ENCODE results near the gene ABLIM3. TPM values are rescaled to one million over a fixed set of nuclear protein-coding genes. Genes with fewer than 3 reads are reported as not detected.

ABLIM3 gene
- total and polyA plus RNA-seq, 10 of the 15 experiments (the other 5 are each of a cell fraction or from before 2014, with no cell fraction given), result 0.03 TPM; not detected in 9

DNA sequence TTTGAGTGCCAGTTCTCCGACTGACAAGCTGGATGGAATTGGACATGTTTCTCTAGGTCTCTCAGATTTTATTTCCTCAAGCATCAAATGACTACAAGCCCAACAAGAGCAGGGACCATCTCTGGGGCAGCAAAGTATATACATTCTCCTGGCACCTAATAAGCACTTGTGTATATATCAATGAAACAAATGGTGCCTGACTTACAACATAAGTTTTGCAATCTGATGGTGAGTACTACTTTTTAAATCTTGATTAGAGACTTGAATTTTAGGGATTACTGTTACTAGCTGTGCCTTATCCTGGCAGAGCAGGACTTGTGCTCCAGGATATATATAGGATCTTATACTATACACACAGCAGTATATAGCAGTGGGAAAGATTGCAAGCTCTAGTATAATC is 8.8 kb upstream of the ABLIM3 start (continued):
- TF ChIP-seq, protein P1, sequence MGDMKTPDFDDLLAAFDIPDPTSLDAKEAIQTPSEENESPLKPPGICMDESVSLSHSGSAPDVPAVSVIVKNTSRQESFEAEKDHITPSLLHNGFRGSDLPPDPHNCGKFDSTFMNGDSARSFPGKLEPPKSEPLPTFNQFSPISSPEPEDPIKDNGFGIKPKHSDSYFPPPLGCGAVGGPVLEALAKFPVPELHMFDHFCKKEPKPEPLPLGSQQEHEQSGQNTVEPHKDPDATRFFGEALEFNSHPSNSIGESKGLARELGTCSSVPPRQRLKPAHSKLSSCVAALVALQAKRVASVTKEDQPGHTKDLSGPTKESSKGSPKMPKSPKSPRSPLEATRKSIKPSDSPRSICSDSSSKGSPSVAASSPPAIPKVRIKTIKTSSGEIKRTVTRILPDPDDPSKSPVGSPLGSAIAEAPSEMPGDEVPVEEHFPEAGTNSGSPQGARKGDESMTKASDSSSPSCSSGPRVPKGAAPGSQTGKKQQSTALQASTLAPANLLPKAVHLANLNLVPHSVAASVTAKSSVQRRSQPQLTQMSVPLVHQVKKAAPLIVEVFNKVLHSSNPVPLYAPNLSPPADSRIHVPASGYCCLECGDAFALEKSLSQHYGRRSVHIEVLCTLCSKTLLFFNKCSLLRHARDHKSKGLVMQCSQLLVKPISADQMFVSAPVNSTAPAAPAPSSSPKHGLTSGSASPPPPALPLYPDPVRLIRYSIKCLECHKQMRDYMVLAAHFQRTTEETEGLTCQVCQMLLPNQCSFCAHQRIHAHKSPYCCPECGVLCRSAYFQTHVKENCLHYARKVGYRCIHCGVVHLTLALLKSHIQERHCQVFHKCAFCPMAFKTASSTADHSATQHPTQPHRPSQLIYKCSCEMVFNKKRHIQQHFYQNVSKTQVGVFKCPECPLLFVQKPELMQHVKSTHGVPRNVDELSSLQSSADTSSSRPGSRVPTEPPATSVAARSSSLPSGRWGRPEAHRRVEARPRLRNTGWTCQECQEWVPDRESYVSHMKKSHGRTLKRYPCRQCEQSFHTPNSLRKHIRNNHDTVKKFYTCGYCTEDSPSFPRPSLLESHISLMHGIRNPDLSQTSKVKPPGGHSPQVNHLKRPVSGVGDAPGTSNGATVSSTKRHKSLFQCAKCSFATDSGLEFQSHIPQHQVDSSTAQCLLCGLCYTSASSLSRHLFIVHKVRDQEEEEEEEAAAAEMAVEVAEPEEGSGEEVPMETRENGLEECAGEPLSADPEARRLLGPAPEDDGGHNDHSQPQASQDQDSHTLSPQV (IDR thresholded peaks at IDR 0.05), result no peak
- TF ChIP-seq SPI1 (IDR thresholded peaks at IDR 0.05; ENCODE audit: borderline replicate concordance, insufficient read depth, low read depth, low read length) (no peak), NRF1 (conservative IDR thresholded peaks at IDR 0.05; ENCODE audit: low read depth, low read length) (no peak)

DNA sequence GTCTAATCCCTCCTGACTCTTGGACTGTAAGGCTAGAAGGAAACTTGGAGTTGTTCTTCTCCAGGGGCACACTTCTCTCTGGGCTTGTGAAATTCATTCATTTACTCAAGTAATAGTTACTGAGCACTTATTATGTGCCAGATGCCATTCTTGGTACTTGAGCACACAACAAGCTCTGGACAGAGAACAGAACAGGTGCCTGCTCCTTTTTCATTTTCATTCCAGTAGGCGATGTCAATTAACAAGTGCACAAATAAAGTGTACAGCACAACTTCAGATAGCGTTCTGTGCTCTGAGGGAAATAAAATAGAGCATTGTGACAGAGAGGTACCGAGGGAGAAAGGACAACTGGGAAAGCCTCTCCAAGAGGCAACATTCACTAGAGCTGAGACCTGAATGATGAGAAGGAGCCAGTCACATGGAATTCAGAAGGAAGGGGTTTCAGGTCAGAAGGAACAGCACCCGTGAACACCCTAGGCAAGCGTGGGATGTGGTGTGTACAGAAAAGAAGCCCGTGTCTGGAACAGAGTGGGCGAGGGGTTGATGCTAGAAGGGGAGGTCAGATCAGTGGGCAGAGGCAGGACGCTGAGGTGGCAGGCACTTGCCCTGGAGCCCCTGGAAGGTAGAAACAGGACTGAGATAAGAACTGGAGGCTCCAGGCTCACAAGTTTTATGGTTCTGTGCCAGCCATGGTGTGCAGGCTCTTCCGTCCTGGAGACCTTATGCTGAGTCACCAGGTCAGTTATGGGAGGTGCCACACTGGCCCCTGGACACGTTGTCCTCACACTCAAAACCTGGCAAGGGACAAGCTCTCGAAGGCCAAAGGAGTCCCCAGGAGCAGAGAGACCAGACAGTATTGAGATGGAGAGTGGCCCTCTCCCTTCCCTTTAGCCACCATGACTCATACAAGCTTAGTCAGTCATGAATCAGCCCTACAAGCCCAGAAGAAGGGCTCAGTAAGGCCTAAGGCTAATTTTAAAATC is 7.2 kb upstream of the ABLIM3 start:
- ChIA-PET POLR2A (no interaction called here), SMC1A (ENCODE audit: uncharacterized antibody, unreplicated experiment) (no interaction called here), CTCF (no interaction called here), RAD21 (ENCODE audit: unreplicated experiment) (no interaction called here)
- FAIRE-seq (no peak), ATAC-seq (no peak), DNase-seq (ENCODE audit: low read depth, low spot score) (no peak)
- no peak overlapping the region for H3K4me2 ChIP-seq (ENCODE audit: control insufficient read depth, insufficient read depth)
- H3K4me3 ChIP-seq, result no peak overlapping the region
- no peaks in the 10 kb centered on the region; a peak in 1 of 4 replicates for H3K27me3 ChIP-seq (replicated peaks in 1 of 2; ENCODE audit: control insufficient read depth in 2 of 2, insufficient read depth in 2 of 2, low read length in 1 of 2)
- in situ Hi-C loops (cut with MboI), result no loop called here
- TF ChIP-seq HDGF (IDR thresholded peaks at IDR 0.05) (no peak), BMI1 (IDR thresholded peaks at IDR 0.05; ENCODE audit: borderline replicate concordance) (no peak), DPF2 (IDR thresholded peaks at IDR 0.05) (no peak)
- H3K79me2 ChIP-seq (ENCODE audit: control insufficient read depth, insufficient read depth, low read length), result no peaks in the 10 kb centered on the region
- BruUV-seq (replicated peaks), result no TSS peak
- H3K36me3 ChIP-seq (ENCODE audit: control insufficient read depth in 2 of 2, insufficient read depth in 2 of 2, low read length in 1 of 2), result no peaks in the 10 kb centered on the region
- no peak overlapping the region for H2AFZ ChIP-seq (ENCODE audit: control insufficient read depth, low read depth, low read length)
- no peak overlapping the region for H3K27ac ChIP-seq (ENCODE audit: control insufficient read depth, insufficient read depth)
- no peak overlapping the region for H3K9ac ChIP-seq (ENCODE audit: control insufficient read depth, insufficient read depth, low read length)
- no peaks in the 10 kb centered on the region for H3K9me3 ChIP-seq (replicated peaks; ENCODE audit: control insufficient read depth, insufficient read depth, low read length)
- 7% methylated on average over 11 of the region's 11 CpGs for WGBS (ENCODE audit: insufficient coverage, insufficient replicate concordance, low lambda C conversion rate, missing lambda C conversion rate)
- no peaks in the 10 kb centered on the region for H4K20me1 ChIP-seq (ENCODE audit: control insufficient read depth, insufficient read depth)
- intact Hi-C loops (cut with micrococcal nuclease; ENCODE audit: unreplicated experiment), result no loop called here
- no peaks in the 10 kb centered on the region for H3K4me1 ChIP-seq (ENCODE audit: control insufficient read depth, insufficient read depth, low read length)
